ENCODE measurements around the gene CDH23.

GRCh38 chr10:71741029-71741428 lies 344.3 kb downstream of the CDH23 start:
- TF ChIP-seq KAT7 (CRISPR knock-in tag; IDR thresholded peaks at IDR 0.05; ENCODE audit: borderline replicate concordance) (no peak), SMC3 (conservative IDR thresholded peaks at IDR 0.05; ENCODE audit: insufficient read depth, low read depth, low read length) (no peak), TEAD1 (CRISPR knock-in tag; IDR thresholded peaks at IDR 0.05) (no peak), BRCA1 (IDR thresholded peaks at IDR 0.05) (no peak), BRCA1 (CRISPR knock-in tag; IDR thresholded peaks at IDR 0.05) (no peak), KAT2B (IDR thresholded peaks at IDR 0.05; ENCODE audit: low read depth, low read length) (no peak)
